Adrenal gland (tissue), 12 donors: Measurements from ENCODE around the gene TIAL1. TPM values are rescaled to one million over a fixed set of nuclear protein-coding genes. Genes with fewer than 3 reads are reported as not detected.

ENCODE experiments used
- DNase-seq, 7 donors: peaks; one replicate each; pipeline ENCODE4 v3.0.0-alpha.2; 2019 to 2020
- H3K27ac ChIP-seq, 5 donors: fragments of 200-600 bp; sonication (generic) in 4 of 5; 1 replicate in 3 of 5; 2 replicates in 2 of 5; pipeline versions ENCODE4 v1.5.1 to v1.8.0; 2016 to 2020; ENCODE audit warnings: mild to moderate bottlenecking in 1 of 5
- H3K27me3 ChIP-seq: fragments of 200-600 bp; 2 replicates; pipeline ENCODE4 v1.8.0; 2021
- H3K36me3 ChIP-seq, 2 donors: fragments of 200-600 bp; replicated peaks in 1 of 2; 1 replicate in 1 of 2; 2 replicates in 1 of 2; pipeline versions ENCODE4 v1.5.1 to v1.8.0; 2018 to 2022
- H3K4me1 ChIP-seq, 2 donors: fragments of 200-600 bp; replicated peaks in 1 of 2; 1 replicate in 1 of 2; 2 replicates in 1 of 2; pipeline versions ENCODE4 v1.5.1 to v1.8.0; 2018 to 2021
- H3K4me3 ChIP-seq, 4 donors: fragments of 200-600 bp; sonication (generic) in 3 of 4; one replicate each; pipeline ENCODE4 v1.5.1; 2016 to 2018
- H3K9me3 ChIP-seq, 3 donors: fragments of 200-600 bp; sonication (generic) in 1 of 3; replicated peaks in 1 of 3; 1 replicate in 2 of 3; 2 replicates in 1 of 3; pipeline versions ENCODE4 v1.5.1 to v1.8.0; 2016 to 2021
- CTCF ChIP-seq, 6 experiments: fragments of 450-650 bp in 4 of 6; fragments of 200-600 bp in 2 of 6; sonication (generic) in 1 of 6; IDR thresholded peaks; 1 replicate in 5 of 6; 2 replicates in 1 of 6; pipeline versions ENCODE4 v1.5.1 to v1.8.0; 2016 to 2021; ENCODE audit warnings: antibody characterized with exemption in 6 of 6, mild to moderate bottlenecking in 2 of 6, moderate library complexity in 1 of 6
- POLR2A ChIP-seq, 2 donors: fragments of 450-650 bp; IDR thresholded peaks; one replicate each; pipeline ENCODE4 v1.6.1; 2017; ENCODE audit warnings: antibody characterized with exemption in 2 of 2, mild to moderate bottlenecking in 2 of 2, moderate library complexity in 1 of 2
- WGBS, 4 donors: extraction: QIAGEN DNeasy Blood & Tissue Kit in 2 of 4; methylation state at CpG; one replicate each; pipeline versions ENCODE4 v1.1.5 to v1.1.7; 2013 to 2017; 5-methylcytosine and 5-hydroxymethylcytosine counted together
- intact Hi-C, 2 donors: fragments of 100-400 bp; cut with DNase I; formaldehyde crosslinking; loops; one replicate each; pipeline versions ENCODE4 v1.14.1 to v1.15.0; 2022 to 2023
- polyA plus RNA-seq, 3 donors: library from polyadenylated mRNA; stranded (reverse); fragments of 200-250 nt in 2 of 3; fragments of 350-450 nt in 1 of 3; fragmentation: Illumina TruSeq in 1 of 3; extraction: RNeasy Lipid Tissue Mini Kit (QIAGEN cat#74804) in 1 of 3; gene quantifications; one replicate each; pipeline ENCODE4 v1.2.3, GENCODE V29; 2013 to 2014
- total RNA-seq, 9 donors: library from RNA; depleted of rRNA in 4 of 9; stranded (reverse); fragments of >200 nt in 4 of 9; fragments of 120-200 nt in 1 of 9; fragmentation: NEBNext Ultra II Directional in 1 of 9; extraction: Animal tissue kit (Norgen Biotek cat#: 25700) in 1 of 9; gene quantifications; one replicate each; pipeline versions ENCODE4 v1.1.0 to v1.2.4, GENCODE V29; 2013 to 2023
- donor health status: healthy with polysubstance abuse.
- donor health status: Bipolar disorder and iron deficiency.
- donor health status: DM: yes; HTN: yes; CAD: no.
- donor health status: DM: no; HTN: no; CAD: no.
- donor health status: DM: no; HTN: no; CAD: no.
- donor health status: DM: yes; HTN: yes; CAD: no.

TIAL1 gene
- total and polyA plus RNA-seq, 12 donors: 30.7 to 99.8 (median 61.6) TPM

- Histone ChIP-seq H3K27me3 (no peaks in the 10 kb centered on the region), H3K9me3 (no peaks in the 10 kb centered on the region), H3K4me3 (no peak overlapping the region), H3K4me1 (no peaks in the 10 kb centered on the region), H3K36me3 (no peaks in the 10 kb centered on the region), H3K27ac (no peak overlapping the region)
- TF ChIP-seq POLR2A (IDR thresholded peaks at IDR 0.05) (no peak), CTCF (IDR thresholded peaks at IDR 0.05) (no peak)
- WGBS, 4 donors: 62 to 87% (median 75%) methylated on average over 2 of the region's 2 CpGs
- peak in 1 of 7 donors; percentile 11 for DNase-seq
- intact Hi-C loops: no loop called here
Measured at GRCh38 chr10:119619215-119619614, 22.5 kb upstream of the TIAL1 start.

GRCh38 chr10:119616882-119617570, 20.3 kb upstream of the TIAL1 start:
- no peaks in the 10 kb centered on the region for H3K4me1 ChIP-seq
- intact Hi-C loops: no loop called here
- H3K9me3 ChIP-seq: no peaks in the 10 kb centered on the region
- H3K27ac ChIP-seq: no peak overlapping the region
- no peaks in the 10 kb centered on the region for H3K27me3 ChIP-seq
- H3K36me3 ChIP-seq: no peaks in the 10 kb centered on the region
- peak in 1 of 7 donors; percentile 18 for DNase-seq
- H3K4me3 ChIP-seq: no peak overlapping the region
- WGBS, 4 donors: 74 to 77% (median 75%) methylated on average over 12 to 13 of the region's 13 CpGs
- TF ChIP-seq POLR2A (IDR thresholded peaks at IDR 0.05) (no peak), CTCF (IDR thresholded peaks at IDR 0.05) (no peak)

- Histone ChIP-seq H3K27me3 (no peaks in the 10 kb centered on the region), H3K27ac (no peak overlapping the region), H3K4me3 (no peak overlapping the region), H3K36me3 (no peaks in the 10 kb centered on the region), H3K9me3 (no peaks in the 10 kb centered on the region), H3K4me1 (no peaks in the 10 kb centered on the region)
- no peak for DNase-seq
- 81 to 89% (median 86%) methylated on average over 4 to 5 of the region's 5 CpGs for WGBS, 4 donors
- intact Hi-C loops: no loop called here
- TF ChIP-seq POLR2A (IDR thresholded peaks at IDR 0.05) (no peak), CTCF (IDR thresholded peaks at IDR 0.05) (no peak)
Measured at GRCh38 chr10:119614686-119615085, 17.9 kb upstream of the TIAL1 start.

- 86 to 94% (median 92%) methylated on average over 6 of the region's 6 CpGs for WGBS, 4 donors
- no peak overlapping the region for H3K27ac ChIP-seq
- no peaks in the 10 kb centered on the region for H3K9me3 ChIP-seq
- TF ChIP-seq CTCF (IDR thresholded peaks at IDR 0.05): no peak
- TF ChIP-seq POLR2A (IDR thresholded peaks at IDR 0.05): no peak
- peak in 1 of 7 donors; percentile 15 for DNase-seq
- H3K4me1 ChIP-seq: peaks cover 0 to under 1% of the 10 kb centered on the region in 2 donors
- H3K4me3 ChIP-seq: no peak overlapping the region
- no peaks in the 10 kb centered on the region for H3K36me3 ChIP-seq
- H3K27me3 ChIP-seq: no peaks in the 10 kb centered on the region
- intact Hi-C loops: no loop called here
Measured at GRCh38 chr10:119613741-119614140, 17.0 kb upstream of the TIAL1 start.
